B cell (primary cell): ENCODE results near the gene ATXN7. TPM values are rescaled to one million over a fixed set of nuclear protein-coding genes. Genes with fewer than 3 reads are reported as not detected.

Experiments used
- ATAC-seq: fragments of 200-7000 bp; cut with Tn5 transposase; one replicate; pipeline ENCODE4 v1.10.0; 2021; ENCODE audit warnings: low read depth, mild to moderate bottlenecking, moderate number of reproducible peaks, moderate library complexity
- CTCF ChIA-PET: fragments of 350-600 bp; sonication (Branson Sonifier 250); formaldehyde crosslinking; loops from one replicate; lab custom pipeline; 2021; ENCODE audit warnings: antibody characterized with exemption, inconsistent platforms; lab: Charles Lee
- POLR2A ChIA-PET: fragments of 350-600 bp; sonication (Branson Sonifier 250); formaldehyde crosslinking; loops from one replicate; lab custom pipeline; 2021; ENCODE audit warnings: antibody characterized with exemption; lab: Charles Lee
- DNase-seq: peaks from one replicate; pipeline ENCODE4 v3.0.0; 2013
- H2AFZ ChIP-seq: 2 replicates; pipeline ENCODE4 v1.6.1; 2012; ENCODE audit warnings: mild to moderate bottlenecking, low read depth, low read length; ENCODE audit not compliant: insufficient read depth, poor library complexity, severe bottlenecking
- H3K27ac ChIP-seq, 2 donors: 1 replicate in 1 of 2; 2 replicates in 1 of 2; pipeline ENCODE4 v1.5.1; 2012 to 2013; ENCODE audit warnings: low read length in 2 of 2, mild to moderate bottlenecking in 2 of 2, moderate library complexity in 1 of 2
- H3K27me3 ChIP-seq, 4 experiments: fragments of 200-600 bp in 1 of 4; sonication (generic) in 1 of 4; replicated peaks in 1 of 4; 1 replicate in 2 of 4; 2 replicates in 2 of 4; pipeline versions ENCODE4 v1.6.1 to v1.7.0; 2013 to 2016; ENCODE audit warnings: low read length in 3 of 4, mild to moderate bottlenecking in 2 of 4, mixed read lengths in 1 of 4, moderate library complexity in 1 of 4; ENCODE audit not compliant: insufficient read depth in 4 of 4, control insufficient read depth in 3 of 4; ENCODE audit errors: control extremely low read depth in 1 of 4
- H3K36me3 ChIP-seq, 2 experiments: replicated peaks in 1 of 2; 1 replicate in 1 of 2; 2 replicates in 1 of 2; pipeline versions ENCODE4 v1.6.1 to v1.7.1; 2013; ENCODE audit warnings: low read length in 1 of 2; ENCODE audit not compliant: insufficient read depth in 2 of 2, control insufficient read depth in 1 of 2; ENCODE audit errors: control extremely low read depth in 1 of 2, extremely low read depth in 1 of 2
- H3K4me1 ChIP-seq, 2 donors: fragments of 200-600 bp in 1 of 2; sonication (generic) in 1 of 2; 1 replicate in 1 of 2; 2 replicates in 1 of 2; pipeline versions ENCODE4 v1.5.1 to v1.6.1; 2013 to 2017; ENCODE audit warnings: low read length in 2 of 2; ENCODE audit not compliant: control insufficient read depth in 2 of 2, insufficient read depth in 2 of 2
- H3K4me2 ChIP-seq: replicated peaks from 2 replicates; pipeline ENCODE3; 2012; ENCODE audit warnings: mild to moderate bottlenecking, low read depth, low read length; ENCODE audit not compliant: poor library complexity, severe bottlenecking
- H3K4me3 ChIP-seq, 5 experiments: fragments of 200-600 bp in 1 of 5; sonication (generic) in 1 of 5; 1 replicate in 3 of 5; 2 replicates in 2 of 5; pipeline versions ENCODE4 v1.5.1 to v1.7.0; 2011 to 2016; ENCODE audit warnings: low read length in 4 of 5, mild to moderate bottlenecking in 4 of 5, low read depth in 2 of 5, control low read depth in 1 of 5, moderate library complexity in 1 of 5; ENCODE audit not compliant: insufficient read depth in 1 of 5; ENCODE audit errors: control extremely low read depth in 1 of 5, extremely low read depth in 1 of 5
- H3K79me2 ChIP-seq: fragments of 200-600 bp; sonication (generic); one replicate; pipeline ENCODE4 v1.6.0; 2016; ENCODE audit warnings: low read length; ENCODE audit not compliant: control insufficient read depth, insufficient read depth
- H3K9ac ChIP-seq: fragments of 200-600 bp; sonication (generic); 2 replicates; pipeline ENCODE4 v1.6.1; 2017; ENCODE audit warnings: mild to moderate bottlenecking, low read length, moderate library complexity
- H3K9me3 ChIP-seq, 3 donors: one replicate each; pipeline versions ENCODE4 v1.6.1 to v1.7.1; 2013; ENCODE audit warnings: low read length in 2 of 3; ENCODE audit not compliant: control insufficient read depth in 2 of 3, insufficient read depth in 1 of 3; ENCODE audit errors: control extremely low read depth in 1 of 3
- H4K20me1 ChIP-seq: 2 replicates; pipeline ENCODE4 v1.6.0; 2012; ENCODE audit warnings: mild to moderate bottlenecking, low read length; ENCODE audit not compliant: insufficient read depth, control insufficient read depth, poor library complexity, severe bottlenecking
- H3K27ac Mint-ChIP-seq: one replicate; pipeline ENCODE4 v1.8.0; 2021; ENCODE audit warnings: mixed read lengths
- H3K27me3 Mint-ChIP-seq: one replicate; pipeline ENCODE4 v1.8.0; 2021; ENCODE audit warnings: mixed read lengths
- H3K4me1 Mint-ChIP-seq: one replicate; pipeline ENCODE4 v1.8.0; 2021; ENCODE audit warnings: mixed read lengths
- H3K4me3 Mint-ChIP-seq: one replicate; pipeline ENCODE4 v1.8.0; 2021; ENCODE audit warnings: mixed read lengths
- H3K9me3 Mint-ChIP-seq: one replicate; pipeline ENCODE4 v1.8.0; 2022; ENCODE audit warnings: mixed read lengths; ENCODE audit not compliant: insufficient read depth
- CTCF ChIP-seq: fragments of 200-600 bp; IDR thresholded peaks from one replicate; pipeline ENCODE4 v1.8.0; 2022; ENCODE audit warnings: antibody characterized with exemption, mild to moderate bottlenecking
- EZH2 ChIP-seq: IDR thresholded peaks from 2 replicates; pipeline ENCODE4 v1.6.1; 2012; ENCODE audit warnings: borderline replicate concordance, low read depth, mild to moderate bottlenecking, moderate library complexity, low read length; ENCODE audit not compliant: insufficient read depth, poor library complexity, severe bottlenecking
- WGBS: methylation state at CpG from one replicate; pipeline ENCODE4 v1.1.5; 2013; ENCODE audit warnings: missing lambda C conversion rate; ENCODE audit not compliant: insufficient coverage; 5-methylcytosine and 5-hydroxymethylcytosine counted together
- intact Hi-C: fragments of 100-400 bp; cut with micrococcal nuclease; formaldehyde crosslinking; loops from one replicate; pipeline ENCODE4 v1.10.0; 2022
- polyA plus RNA-seq: library from polyadenylated mRNA; depleted of rRNA; stranded (reverse); fragments of >200 nt; gene quantifications from 2 replicates; pipeline ENCODE4 v1.2.3, GENCODE V29; 2012
- total RNA-seq, 2 donors: library from RNA; stranded (reverse); fragments of 120-200 nt in 1 of 2; gene quantifications; 1 replicate in 1 of 2; 2 replicates in 1 of 2; pipeline versions ENCODE4 v1.2.3 to v1.2.4, GENCODE V29; 2013 to 2022

The ATXN7 gene
- total and polyA plus RNA-seq, 2 donors (not counting 1 experiment from before 2014, with no cell fraction given), result 18.1 to 74.3 TPM

- no peaks in the 10 kb centered on the region for H3K9me3 Mint-ChIP-seq
- H3K4me3 Mint-ChIP-seq, result no peak overlapping the region
- no peaks in the 10 kb centered on the region for H3K27me3 ChIP-seq
- intact Hi-C loops, result no loop called here
- ATAC-seq, result no peak
- H4K20me1 ChIP-seq, result no peaks in the 10 kb centered on the region
- no peak overlapping the region for H2AFZ ChIP-seq
- no peak overlapping the region for H3K4me3 ChIP-seq
- no peaks in the 10 kb centered on the region for H3K4me1 ChIP-seq
- H3K9ac ChIP-seq, result no peak overlapping the region
- TF ChIP-seq CTCF (no peak), EZH2 (no peak)
- H3K4me2 ChIP-seq, result no peak overlapping the region
- peaks cover 33% of the 10 kb centered on the region for H3K79me2 ChIP-seq
- no peak for DNase-seq
- ChIA-PET POLR2A (no interaction called here), CTCF (interaction anchor here (1.1 kb wide), 1 partner anchor 141 kb away, joined by 3 read pairs; no protein-coding TSS in a partner anchor)
- no peaks in the 10 kb centered on the region for H3K9me3 ChIP-seq
- H3K4me1 Mint-ChIP-seq, result peaks cover 3% of the 10 kb centered on the region
- no peak overlapping the region for H3K27ac Mint-ChIP-seq
- H3K27me3 Mint-ChIP-seq, result no peaks in the 10 kb centered on the region
- no peak overlapping the region for H3K27ac ChIP-seq
- WGBS, result 100% methylated on average over 1 of the region's 3 CpGs
- no peaks in the 10 kb centered on the region for H3K36me3 ChIP-seq
Measured at GRCh38 chr3:63851287-63851686, 12.4 kb upstream of the ATXN7 start.

GRCh38 chr3:63853106-63853505 is 10.6 kb upstream of the ATXN7 start:
- no peaks in the 10 kb centered on the region for H3K27me3 ChIP-seq
- no peak overlapping the region for H3K4me3 ChIP-seq
- peaks cover 3% of the 10 kb centered on the region for H3K4me1 Mint-ChIP-seq
- H3K79me2 ChIP-seq, result peaks cover 34% of the 10 kb centered on the region
- no CpG with 5 or more reads among the region's 4 CpGs for WGBS
- no peak overlapping the region for H3K9ac ChIP-seq
- H4K20me1 ChIP-seq, result no peaks in the 10 kb centered on the region
- H3K27ac Mint-ChIP-seq, result no peak overlapping the region
- ChIA-PET CTCF (interaction anchor here (0.6 kb wide), 1 partner anchor 131 kb away, joined by 3 read pairs; no protein-coding TSS in a partner anchor), POLR2A (no interaction called here)
- H3K4me3 Mint-ChIP-seq, result no peak overlapping the region
- no peak for TF ChIP-seq CTCF
- no peak for TF ChIP-seq EZH2
- no peaks in the 10 kb centered on the region for H3K27me3 Mint-ChIP-seq
- no peaks in the 10 kb centered on the region for H3K4me1 ChIP-seq
- no peak overlapping the region for H2AFZ ChIP-seq
- ATAC-seq (no peak), DNase-seq (no peak)
- no peaks in the 10 kb centered on the region for H3K9me3 ChIP-seq
- intact Hi-C loops, result no loop called here
- no peaks in the 10 kb centered on the region for H3K36me3 ChIP-seq
- no peak overlapping the region for H3K27ac ChIP-seq
- no peak overlapping the region for H3K4me2 ChIP-seq
- H3K9me3 Mint-ChIP-seq, result no peaks in the 10 kb centered on the region
